Measurements from ENCODE around the gene ZSCAN20.
"Not testable (repeated sequence)": the region's sequence is repeated elsewhere in the genome, so short reads cannot be mapped to it uniquely, and the experiment has no call there.

Gene ZSCAN20

GRCh38 chr1:33494929-33495328 is 22.5 kb downstream of the ZSCAN20 start:
- DNase-seq: no peak

GRCh38 chr1:33497410-33497809 is 25.0 kb downstream of the ZSCAN20 start:
- no peak for DNase-seq

GRCh38 chr1:33500547-33500946 is 28.1 kb downstream of the ZSCAN20 start:
- DNase-seq: no peak

- no peak for DNase-seq
These were observed 28.9 kb downstream of the ZSCAN20 start for GRCh38 chr1:33501309-33501708.

- no peak for DNase-seq
These were observed 29.3 kb downstream of the ZSCAN20 start for GRCh38 chr1:33501774-33502173.

GRCh38 chr1:33502726-33503125 is 30.3 kb downstream of the ZSCAN20 start:
- DNase-seq: no peak

- DNase-seq: no peak
These were observed 31.1 kb downstream of the ZSCAN20 start for GRCh38 chr1:33503506-33503905.

GRCh38 chr1:33507661-33508060 is 35.2 kb downstream of the ZSCAN20 start:
- DNase-seq: no peak

GRCh38 chr1:33508151-33508550 is 35.7 kb downstream of the ZSCAN20 start:
- DNase-seq: no peak

GRCh38 chr1:33509276-33509675 is 36.8 kb downstream of the ZSCAN20 start:
- not testable (repeated sequence) for DNase-seq

GRCh38 chr1:33512226-33513011 is 40.0 kb downstream of the ZSCAN20 start:
- no peak for DNase-seq

GRCh38 chr1:33515112-33515511 is 42.7 kb downstream of the ZSCAN20 start:
- DNase-seq: no peak

GRCh38 chr1:33515607-33516006 is 43.2 kb downstream of the ZSCAN20 start:
- DNase-seq: no peak

GRCh38 chr1:33516428-33516827 is 44.0 kb downstream of the ZSCAN20 start:
- no peak for DNase-seq

- no peak for DNase-seq
These were observed 44.6 kb downstream of the ZSCAN20 start for GRCh38 chr1:33516891-33517567.

GRCh38 chr1:33517596-33518250 is 45.3 kb downstream of the ZSCAN20 start:
- DNase-seq: no peak

GRCh38 chr1:33519240-33519884 is 46.9 kb downstream of the ZSCAN20 start:
- no peak for DNase-seq

GRCh38 chr1:33524586-33524985 is 52.1 kb downstream of the ZSCAN20 start:
- DNase-seq: no peak

GRCh38 chr1:33527934-33528333 is 55.5 kb downstream of the ZSCAN20 start:
- DNase-seq: no peak

- no peak for DNase-seq
These were observed 57.5 kb downstream of the ZSCAN20 start for GRCh38 chr1:33529957-33530356.

GRCh38 chr1:33532250-33532649 is 59.8 kb downstream of the ZSCAN20 start:
- DNase-seq: no peak

GRCh38 chr1:33532936-33533335 is 60.5 kb downstream of the ZSCAN20 start:
- no peak for DNase-seq

- no peak for DNase-seq
These were observed 62.9 kb downstream of the ZSCAN20 start for GRCh38 chr1:33535334-33535733.

Data from stimulated activated naive CD4-positive, alpha-beta T cell treated with Interleukin-2 at 50 U/mL for 16 hours (primary cell).